HG03378 (cell line): ENCODE data around the gene CACNA2D4.

ENCODE experiments used
- ATAC-seq: cut with Tn5 transposase; IDR thresholded peaks from one replicate; pipeline ENCODE4 v1.9.1; 2021; ENCODE audit warnings: mild to moderate bottlenecking, moderate library complexity; ENCODE audit not compliant: unreplicated experiment

The CACNA2D4 gene

DNA sequence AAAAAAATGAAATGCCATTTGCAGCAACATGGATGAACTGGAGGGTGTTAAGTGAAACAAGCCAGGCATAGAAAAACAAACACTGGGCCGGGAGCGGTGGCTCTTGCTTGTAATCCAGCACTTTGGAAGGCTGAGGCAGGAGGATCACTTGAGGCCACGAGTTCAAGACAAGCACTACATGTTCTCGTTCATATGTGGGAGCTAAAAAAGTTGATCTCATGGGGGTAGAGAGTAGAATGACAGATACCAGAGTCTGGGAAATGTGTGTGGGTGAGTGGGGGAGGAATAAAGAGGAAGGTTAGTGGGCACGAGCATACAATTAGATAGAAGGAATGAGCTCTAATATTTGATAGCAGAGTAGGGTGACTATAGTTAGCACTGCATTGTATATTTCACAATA, 21.5 kb downstream of the CACNA2D4 start:
- ATAC-seq: no peak

DNA sequence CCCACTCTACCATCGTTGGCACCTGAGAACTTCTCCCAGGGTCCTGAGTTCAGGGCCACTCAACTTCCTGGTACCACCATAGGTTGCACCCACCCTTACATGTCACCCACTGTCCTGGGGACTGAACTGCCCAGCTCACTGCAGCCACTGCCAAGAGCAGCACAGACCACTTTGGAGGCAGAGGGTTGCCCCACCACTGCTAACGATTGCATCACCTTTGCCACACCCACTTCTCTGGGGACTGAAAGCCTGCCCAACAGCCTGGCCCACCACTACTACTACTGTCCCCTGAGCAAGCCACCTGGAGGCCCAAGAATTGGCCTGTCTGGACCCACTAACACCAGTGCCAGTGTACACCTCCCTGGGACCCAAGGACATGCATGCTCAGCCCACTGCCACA, 27.6 kb downstream of the CACNA2D4 start:
- no peak for ATAC-seq

DNA sequence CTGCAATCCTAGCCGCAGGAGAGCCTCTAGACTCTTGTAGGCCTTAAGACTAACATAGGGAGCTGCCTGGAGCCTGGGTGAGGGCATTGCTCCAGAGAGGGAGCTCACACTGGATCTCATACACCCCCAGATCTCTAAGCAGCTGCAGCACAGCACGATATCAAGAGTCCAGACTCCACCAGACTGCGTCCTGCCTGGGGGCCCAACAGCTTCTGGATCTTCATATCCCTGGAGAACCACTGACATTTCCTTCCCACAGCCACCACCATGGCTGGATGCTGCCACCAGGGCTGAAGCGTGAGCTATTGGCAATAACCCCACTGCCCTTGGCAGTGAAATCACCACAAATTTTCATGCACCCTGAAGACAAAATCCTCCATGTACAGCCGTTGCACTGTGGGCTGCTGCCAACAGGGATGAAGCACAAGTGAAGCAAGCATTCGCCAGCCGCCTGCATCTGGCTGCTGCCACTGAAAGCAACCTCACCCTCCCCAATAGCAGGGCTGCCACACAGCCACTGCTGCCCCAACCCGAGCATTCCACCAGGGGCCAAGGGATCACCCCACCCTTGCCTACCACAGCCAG, 28.2 kb downstream of the CACNA2D4 start:
- ATAC-seq: no peak

DNA sequence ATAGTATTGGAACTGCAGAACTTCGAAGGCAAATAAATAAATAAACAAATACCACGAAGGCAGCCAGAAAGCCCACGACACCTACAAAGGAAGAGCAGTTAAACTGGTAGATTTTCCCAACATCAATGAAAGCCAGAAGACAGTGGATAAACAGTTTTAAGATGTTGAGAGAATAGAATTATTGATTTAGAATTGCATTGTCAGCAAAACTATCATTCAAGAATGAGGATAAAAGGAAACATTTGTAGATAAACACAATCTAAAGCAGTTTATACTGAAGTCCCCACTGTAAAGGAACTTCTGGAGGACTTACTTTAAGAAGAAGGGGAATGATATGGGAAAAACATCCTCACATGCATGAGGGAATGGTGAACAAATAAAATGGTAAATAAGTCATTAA, 29.5 kb downstream of the CACNA2D4 start:
- ATAC-seq: no peak

DNA sequence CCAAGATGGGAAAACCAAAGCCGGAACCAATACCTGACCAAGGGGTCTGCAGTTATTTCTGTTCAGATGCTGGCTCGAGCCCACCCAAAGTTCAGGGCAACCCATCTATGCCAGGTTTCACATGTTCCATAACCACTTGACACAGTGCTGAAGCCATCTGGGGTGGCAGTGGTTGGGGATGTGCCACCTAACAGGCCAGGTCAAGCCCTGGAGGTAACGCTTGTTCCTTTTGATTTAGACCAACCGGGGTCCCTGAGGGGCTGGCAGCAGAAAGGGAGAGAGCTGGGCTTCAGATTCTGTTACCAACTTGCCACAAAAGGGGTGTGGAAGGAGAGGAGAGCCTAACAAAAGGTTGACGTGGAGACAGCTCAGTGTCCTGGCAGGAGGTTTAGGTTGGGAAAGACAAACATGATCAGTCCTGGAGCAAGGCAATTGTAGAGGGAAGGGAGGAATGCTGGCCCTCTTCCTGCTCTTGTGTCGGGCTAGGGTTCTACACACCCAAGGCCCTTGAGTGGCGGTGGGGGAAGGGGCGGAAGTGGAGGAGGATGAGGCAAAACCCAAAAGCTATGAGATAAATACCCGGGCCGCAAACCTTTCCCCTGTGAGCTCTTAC, 31.9 kb downstream of the CACNA2D4 start:
- ATAC-seq: no peak

DNA sequence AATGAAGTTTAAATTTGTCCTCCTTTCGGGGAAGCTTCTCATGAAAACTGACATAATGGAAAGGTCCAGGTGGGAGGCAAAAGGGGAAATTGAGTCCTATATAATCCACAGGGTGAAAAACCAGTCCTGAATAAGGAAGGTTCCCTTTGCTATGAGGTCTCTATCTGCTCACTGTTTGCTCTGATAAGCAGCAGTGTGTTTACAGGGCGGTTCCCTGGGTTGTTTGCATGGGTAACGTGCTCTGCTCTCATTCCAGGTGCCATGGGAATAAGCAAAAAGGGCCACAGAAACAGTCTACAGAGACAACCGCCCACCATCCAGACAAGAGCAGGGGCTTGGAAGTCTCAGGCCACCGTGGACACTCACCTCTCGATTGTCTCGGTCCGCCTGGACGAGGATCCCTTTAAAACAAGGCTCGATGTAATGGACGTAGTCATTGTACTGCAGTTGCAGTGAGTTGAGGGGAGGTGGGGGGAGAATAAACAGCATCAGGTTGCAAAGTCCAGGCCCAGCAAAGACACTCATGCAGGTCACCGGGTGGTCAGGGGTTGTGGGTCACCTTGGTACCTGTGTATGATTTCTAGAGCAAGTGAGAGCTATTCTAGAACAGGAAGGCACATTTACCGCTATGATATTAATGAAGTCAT, 32.7 kb downstream of the CACNA2D4 start:
- ATAC-seq: no peak

DNA sequence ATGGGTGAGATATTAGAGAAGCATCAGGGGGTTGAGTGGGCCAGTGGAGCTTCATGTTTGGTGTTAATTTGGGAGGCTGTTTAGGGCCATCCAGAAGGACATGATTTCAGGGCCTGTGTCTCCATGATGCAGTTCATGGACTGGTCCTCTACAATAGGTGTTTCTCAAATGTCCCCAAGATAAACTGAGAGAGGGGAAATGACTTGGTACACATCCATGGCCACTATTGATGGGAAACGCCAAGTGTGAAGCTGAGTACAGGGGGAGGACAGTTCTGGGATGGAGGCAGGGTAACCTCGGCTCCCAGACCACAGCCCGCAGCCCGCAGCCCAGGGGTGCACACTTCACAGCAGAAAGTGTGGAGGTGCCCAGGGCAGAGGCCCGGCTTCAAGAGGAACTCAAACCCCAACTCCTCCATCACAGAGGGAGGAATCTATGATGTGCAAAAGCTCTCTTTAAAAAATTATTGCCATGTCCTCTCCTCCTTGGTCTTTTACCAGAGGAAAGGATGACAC, 33.3 kb downstream of the CACNA2D4 start:
- no peak for ATAC-seq

DNA sequence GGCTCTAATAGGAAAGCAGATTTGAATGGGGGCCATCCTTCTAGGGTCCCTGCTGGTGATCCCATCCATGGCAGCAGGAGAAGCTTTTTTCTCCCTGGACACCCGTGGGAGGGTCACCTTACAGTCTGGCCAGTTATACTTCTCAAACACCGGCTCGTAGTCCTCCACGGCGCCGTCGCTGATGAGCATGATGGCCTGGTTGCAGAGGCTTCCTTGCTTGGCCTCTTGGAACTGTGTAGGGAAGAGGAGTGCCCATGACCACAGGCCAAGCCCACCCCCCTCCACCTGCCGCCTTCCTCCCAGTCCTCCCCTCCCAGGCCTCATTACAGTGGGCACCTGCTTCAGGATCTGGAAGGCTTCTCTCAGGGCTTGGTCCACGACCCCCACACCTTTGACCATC, 33.8 kb downstream of the CACNA2D4 start:
- ATAC-seq: no peak

DNA sequence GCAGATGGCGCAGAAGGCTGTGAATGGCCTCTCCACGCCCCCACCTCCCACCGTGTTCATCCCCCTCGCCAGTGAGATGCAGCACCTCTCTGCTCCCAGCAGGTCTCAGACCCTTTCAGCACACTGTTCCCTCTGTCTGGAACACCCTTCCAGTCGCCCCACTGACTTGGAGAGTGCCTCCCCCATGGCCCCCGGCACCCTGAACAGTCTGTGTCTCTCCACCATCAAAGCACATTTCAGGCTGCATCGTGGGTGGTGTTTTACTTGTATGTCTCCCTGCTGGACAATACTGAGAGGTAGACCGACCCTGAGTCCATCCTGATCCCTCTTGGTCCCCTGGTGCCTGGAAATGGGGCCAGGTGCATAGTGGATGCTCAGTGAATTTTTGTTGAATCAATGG, 34.9 kb downstream of the CACNA2D4 start:
- ATAC-seq: no peak

DNA sequence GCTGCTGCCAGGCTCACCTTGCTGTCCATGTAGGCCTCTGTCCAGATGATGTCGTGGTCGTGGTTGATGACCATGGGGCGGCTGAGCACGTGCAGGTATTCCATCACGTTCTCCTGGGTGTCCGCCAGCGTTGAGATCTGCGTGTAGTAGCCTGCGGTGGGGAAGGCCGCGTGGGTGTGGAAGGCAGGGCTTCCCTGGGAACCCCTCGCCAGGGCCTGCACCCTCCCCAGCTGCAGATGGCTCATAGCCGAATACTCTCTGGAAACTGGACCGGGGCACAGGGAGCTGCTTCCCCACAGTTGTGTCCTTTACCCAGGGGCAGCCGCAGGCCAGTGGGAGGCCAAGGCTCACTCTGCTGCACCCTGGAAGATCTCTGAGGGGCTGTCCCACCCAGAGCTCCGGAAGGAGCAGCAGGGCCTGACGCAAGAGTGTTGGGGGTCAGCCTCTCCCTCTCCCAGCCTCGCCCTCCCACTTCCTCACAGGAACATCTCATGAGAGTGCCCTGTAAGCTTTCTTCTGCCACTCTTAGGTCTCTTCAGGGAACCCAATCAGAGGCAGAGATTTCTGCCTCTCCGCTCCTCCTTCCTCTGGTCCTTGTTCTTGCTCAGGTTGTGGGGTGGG, 35.5 kb downstream of the CACNA2D4 start:
- no peak for ATAC-seq

DNA sequence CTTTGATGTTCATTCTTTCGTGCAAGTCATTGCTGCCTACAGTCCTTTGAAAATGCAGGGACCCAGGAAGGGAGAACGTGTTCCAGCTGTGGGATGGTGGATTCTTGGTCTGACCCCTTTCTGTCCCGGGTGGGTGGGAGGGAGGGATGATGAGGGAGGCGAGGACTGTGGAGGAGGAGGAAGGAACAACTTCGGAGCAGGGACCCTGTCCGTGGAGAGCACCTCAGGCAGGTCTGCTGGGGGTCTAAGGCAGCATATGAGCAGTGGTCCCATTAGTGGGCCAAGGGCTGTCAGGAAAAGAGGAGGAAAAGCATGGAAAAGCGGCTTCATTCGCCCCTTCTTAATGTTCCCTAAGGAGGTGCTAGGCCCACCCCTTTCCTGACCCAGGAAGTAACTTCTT, 36.0 kb downstream of the CACNA2D4 start:
- ATAC-seq: no peak

DNA sequence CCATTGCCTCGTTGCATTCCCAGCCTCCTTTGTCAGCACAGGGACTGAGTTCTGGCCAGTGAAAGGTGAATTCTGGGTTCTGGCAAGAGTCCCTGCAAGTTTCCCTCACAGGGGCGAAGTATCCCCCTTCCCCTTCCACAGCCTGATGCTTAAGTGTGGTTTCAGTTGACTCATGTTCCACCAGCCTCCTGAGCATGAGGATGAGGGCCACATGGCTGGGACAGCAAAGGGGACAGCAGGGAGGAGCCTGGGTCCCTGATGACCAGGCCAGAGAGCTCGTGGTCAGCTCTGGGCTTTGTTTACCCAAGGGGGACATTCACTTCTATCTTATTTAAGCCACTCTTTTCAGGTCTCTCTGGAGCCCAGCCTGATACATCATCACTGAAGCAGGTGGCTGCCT, 36.5 kb downstream of the CACNA2D4 start:
- no peak for ATAC-seq

DNA sequence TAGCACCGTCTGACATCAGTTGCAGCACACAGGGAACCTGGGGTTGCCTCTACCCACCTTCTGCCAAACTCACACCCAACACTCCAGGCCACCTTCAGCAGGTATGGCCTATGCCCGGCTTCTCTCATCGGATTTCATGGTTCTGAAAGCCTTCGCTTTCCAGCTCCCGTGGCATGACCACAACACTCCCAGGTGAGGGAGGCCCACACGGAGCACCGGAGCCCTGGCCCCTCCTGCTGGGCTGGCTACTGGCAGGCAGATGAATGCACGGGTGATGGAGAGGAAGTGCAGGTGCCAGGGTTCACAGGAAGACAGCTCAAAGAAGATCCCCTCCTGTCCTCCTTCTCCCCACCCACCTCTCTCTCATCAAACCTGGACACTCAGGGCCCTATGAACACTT, 37.2 kb downstream of the CACNA2D4 start:
- no peak for ATAC-seq

DNA sequence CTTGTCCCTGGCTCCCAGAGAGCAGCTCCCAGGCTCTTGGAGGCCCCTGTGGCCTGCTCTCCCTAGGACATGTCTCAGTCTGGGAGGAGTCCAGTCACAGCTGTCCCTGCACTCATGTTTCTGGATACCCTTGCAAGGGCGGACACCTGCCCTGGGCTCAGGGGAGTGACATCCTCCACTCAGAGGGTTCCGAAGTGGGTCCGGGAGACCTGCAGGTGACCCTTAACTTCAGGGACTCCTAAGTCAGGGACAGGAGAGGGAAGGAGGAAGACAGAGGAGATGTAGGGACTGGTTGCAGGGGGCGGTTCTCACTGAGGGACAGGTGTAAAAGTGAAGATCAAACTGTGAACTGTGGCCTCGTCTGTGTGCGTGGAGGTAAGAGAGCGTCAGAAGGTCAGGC, 37.6 kb downstream of the CACNA2D4 start:
- ATAC-seq: no peak

DNA sequence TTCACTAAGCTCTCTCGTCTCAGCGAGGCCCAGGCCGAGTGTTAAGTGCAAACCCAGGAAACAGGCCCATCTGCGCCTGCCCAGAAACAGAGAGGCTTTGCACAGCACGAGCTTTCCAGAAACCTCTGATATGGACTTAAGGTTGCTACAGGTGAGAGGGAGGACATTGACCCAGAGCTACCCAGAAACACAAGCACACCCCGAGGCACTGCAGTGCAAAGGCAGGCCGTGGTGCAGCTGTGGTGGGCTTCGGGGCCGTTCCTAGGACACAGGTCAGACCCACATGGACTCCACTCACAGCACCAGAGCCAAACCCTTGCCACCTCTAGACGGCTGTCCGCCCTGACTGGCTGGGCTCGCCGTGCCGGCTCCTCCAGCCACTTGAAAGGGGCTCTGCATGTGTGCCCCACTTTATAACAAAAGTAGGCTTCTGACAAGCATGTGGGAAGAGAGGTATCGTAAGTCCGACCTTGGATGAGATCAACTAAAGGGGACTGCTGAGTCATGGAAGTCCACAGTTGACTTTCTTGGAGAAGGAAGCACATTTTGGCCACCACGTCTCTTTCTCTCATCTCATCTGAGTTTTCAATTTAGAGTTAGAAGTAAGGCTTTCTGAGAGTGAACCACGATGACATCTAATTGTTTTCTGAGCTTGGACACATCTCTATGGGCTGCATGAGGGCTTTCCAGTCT, 38.2 kb downstream of the CACNA2D4 start:
- ATAC-seq: no peak

DNA sequence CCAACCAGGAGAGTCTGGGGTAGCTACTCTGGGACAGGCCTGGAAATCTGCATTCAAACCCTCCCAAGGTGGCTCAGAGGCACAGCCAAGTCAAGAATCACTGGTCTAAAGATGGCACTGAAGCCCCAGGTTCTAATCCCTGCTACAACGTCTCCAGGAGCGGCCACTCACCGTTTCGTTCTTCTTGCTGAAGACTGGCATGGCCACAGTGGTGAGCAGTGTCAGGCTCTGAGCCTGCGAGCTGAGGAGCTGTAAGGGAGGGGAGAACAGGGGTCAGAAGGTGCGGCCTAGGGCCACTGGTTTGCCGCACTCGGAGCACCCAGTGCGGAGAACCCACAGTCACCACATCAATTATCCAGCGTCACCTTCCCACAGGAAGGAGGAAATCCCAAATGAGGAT, 38.8 kb downstream of the CACNA2D4 start:
- no peak for ATAC-seq

DNA sequence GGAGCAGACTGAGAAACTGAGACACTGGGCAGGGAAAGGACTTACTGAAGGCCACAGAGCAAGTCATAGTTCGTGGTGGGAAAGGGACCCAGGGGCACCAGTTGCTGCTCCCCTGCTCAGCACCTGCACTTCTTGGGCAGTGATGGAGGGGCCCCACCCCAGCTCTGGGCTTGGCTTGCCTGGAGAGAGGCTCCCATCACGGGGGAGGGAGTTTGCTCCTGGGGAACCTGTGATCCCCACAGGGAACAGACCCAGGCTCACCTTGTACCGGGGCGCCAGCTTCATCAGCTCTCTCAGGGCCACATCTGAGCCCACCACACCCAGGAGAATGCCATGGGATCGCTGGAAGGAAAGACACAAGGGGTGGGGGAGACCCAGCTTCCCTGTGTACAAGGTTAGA, 39.8 kb downstream of the CACNA2D4 start:
- no peak for ATAC-seq

DNA sequence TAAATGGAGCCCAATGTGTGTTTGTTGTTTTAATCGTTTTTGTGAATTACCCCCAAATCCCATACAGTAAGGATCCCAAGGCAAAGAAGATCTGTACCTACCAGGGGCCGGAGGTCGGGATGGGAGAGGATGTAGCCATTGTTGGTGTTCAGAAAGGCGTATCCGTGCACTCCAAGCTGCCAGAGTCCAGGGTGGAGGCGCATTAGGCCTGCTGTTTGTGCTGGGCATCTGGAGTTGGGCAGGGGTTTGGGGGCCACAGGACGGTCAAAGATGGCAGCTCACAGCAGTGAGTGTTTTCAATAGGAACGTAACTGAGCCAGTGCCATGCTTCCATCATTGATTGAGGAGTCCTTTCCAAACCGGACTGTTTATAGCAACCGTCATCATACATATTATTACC, 40.2 kb downstream of the CACNA2D4 start:
- no peak for ATAC-seq

DNA sequence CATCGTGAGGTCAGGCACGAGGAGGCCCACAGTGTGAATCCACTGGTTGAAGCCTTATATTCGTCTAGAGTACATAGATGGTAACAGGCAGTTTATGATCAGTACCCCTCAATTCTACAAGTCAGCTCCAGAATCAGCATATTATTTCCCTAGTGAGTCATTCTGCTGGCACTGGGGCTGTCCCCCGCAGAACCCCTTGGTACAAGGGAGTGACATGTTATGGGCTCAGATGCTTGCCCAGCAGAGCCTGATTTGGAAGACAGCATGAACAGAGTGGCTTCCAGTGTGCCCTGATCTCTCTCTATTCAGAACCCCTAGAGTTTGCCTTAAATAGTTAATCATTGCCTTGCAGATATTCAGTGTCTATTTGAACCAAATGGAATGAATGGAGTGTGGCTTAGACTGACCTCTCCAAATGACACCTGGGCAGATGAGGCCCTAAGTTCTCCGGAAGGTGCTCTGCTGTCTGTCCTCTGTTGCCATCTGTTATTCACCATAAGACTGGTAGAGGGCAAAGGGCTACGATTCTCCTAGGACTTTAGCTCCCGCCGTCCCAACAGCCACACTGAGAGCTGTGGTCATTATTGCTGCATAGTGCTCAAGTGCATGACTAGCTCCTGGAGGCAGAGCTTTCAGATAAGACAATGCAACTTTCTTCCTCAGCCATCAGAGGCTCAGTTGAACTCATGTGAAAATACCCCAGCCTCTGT, 41.1 kb downstream of the CACNA2D4 start:
- ATAC-seq: no peak

DNA sequence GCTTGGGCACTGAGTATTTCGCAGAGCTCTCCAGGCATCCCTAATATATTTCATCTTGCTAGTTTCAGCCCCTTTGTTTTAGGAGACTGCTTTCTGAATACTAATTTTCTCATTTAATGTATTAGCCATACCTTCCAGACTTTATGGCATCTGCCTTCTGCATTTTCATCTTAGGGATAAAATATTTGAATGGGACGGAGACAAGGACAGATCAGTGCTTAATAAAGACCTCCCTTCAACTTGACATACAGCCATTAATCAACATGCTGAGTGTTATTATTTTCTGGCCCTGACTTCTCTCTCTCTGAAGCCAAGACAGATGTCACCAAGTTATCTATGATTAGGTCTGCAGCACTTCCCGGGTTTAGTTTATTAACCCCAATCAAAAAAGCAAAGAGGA, 42.4 kb downstream of the CACNA2D4 start:
- no peak for ATAC-seq

DNA sequence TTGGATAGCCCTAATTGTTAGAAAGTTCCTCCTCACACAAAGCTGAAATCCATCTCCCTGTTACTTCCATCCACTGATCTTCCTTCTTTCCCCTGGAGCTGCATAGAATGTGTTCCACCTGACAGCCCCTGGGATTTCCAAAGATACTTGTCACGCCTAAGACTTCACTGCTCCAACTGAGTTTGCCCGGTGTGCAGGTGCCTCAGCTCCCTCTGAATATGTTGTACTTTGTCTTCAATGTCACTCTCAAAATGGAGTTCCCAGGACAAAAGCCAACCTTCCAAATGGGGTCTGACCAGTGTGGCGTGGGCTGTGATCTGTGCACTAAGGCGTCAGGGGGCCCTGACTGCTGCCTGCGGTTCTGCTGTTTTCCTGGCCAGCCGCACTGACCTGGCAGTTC, 42.8 kb downstream of the CACNA2D4 start:
- no peak for ATAC-seq
